GM12864 (cell line): Measurements from ENCODE around the gene GFRA4.

Source experiments
- DNase-seq: peaks from one replicate; pipeline ENCODE4 v3.0.0-alpha.2; 2011; ENCODE audit warnings: low read depth
- H3K4me3 ChIP-seq: 2 replicates; pipeline ENCODE4 v1.5.1; 2011; ENCODE audit warnings: mild to moderate bottlenecking, low read depth, low read length, control low read depth
- TF ChIP-seq, protein P1 (sequence below): IDR thresholded peaks from 2 replicates; pipeline ENCODE4 v1.5.1; 2011; ENCODE audit warnings: low read depth, mild to moderate bottlenecking, moderate library complexity, low read length, control low read depth, inconsistent platforms; ENCODE audit errors: missing control alignments

GFRA4 gene

DNA sequence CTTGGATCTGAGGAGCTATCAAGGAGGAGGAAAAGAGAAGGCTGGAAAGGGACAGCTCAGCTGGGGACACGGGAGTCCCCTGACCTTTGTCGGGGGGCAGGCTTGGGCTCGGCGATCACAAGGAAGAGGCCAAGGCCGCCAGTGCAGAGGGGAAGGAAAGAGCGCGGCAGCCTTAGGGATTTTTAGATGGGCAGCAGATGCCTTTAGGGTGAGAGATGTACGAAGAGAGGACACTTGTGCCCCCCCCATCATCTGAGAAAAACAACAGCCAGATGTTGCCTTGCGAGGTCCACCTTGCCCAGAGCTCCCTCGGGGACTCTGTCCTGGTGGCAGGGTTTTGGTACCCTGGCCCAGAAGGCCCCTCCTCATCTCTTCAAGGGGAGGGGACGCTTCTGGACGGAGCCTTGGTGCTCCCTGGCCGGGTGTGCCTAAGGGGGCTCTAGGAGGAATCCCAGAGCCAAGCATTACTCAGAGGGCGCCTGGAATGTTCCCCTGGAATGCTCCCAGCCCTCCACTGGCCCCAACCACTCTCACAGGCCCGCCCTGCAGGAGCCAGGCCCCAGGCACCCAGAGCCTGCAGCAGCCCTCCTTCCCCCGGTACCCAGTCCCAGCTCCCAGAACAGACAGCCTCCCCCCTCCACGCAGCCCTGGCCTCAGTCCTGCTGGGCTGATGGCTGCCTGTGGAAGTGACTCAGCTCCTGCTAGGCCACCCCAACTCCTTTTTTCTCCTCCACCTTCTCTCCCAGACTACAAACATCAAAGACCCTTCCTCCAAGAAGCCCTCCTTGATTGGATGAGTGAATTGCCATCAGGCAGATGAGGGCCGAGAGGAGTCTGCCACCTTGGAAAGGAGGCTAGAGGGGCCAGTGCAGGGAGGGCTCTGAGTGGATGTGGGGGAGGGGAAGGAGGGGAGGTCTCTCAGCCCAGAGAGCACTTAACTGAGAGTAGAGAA, 16.8 kb upstream of the GFRA4 start:
- DNase-seq = no peak
- TF ChIP-seq, protein P1, sequence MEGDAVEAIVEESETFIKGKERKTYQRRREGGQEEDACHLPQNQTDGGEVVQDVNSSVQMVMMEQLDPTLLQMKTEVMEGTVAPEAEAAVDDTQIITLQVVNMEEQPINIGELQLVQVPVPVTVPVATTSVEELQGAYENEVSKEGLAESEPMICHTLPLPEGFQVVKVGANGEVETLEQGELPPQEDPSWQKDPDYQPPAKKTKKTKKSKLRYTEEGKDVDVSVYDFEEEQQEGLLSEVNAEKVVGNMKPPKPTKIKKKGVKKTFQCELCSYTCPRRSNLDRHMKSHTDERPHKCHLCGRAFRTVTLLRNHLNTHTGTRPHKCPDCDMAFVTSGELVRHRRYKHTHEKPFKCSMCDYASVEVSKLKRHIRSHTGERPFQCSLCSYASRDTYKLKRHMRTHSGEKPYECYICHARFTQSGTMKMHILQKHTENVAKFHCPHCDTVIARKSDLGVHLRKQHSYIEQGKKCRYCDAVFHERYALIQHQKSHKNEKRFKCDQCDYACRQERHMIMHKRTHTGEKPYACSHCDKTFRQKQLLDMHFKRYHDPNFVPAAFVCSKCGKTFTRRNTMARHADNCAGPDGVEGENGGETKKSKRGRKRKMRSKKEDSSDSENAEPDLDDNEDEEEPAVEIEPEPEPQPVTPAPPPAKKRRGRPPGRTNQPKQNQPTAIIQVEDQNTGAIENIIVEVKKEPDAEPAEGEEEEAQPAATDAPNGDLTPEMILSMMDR = no peak
- no peak overlapping the region for H3K4me3 ChIP-seq

DNA sequence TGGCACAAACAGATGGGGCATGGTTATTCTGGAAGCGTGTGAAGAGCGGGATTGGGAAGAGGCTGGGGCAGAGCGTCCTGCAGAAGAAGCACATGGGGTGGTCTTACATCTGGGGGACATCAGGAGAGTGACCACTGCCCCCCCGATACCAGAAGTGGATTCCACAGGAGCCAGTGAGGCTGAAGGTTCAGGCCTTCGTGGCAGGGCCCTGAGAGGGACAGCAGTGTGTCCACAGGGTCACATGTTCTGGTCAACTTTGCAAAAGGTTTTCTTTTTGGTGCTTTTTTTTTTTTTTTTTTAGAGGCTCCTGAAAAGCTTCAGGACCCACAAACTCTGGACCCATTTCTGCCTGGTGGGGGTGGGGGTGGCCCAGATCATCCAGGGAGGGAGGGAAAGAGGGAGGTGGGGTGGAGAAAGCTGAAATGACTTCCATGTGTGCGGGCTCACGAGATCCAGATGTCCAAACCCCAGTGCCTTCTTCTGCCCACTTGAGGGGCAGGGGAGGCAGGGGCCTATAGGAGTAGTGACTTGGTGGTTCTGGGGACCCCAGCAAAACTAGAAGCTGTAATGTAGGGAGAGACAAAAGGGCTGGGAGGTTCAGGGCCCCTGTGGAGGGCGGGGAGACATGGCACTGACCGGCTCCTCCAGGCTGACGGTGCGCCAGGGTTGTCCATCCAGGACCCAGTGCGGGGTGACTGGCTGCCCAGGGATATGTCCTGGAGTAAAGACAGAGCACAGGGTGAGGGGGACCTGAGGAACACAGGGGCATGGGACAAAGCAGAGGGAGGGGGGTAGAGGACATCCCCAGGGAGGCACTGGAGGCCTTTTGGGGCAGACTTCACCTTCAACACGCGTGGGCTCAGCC, 15.9 kb upstream of the GFRA4 start:
- no peak overlapping the region for H3K4me3 ChIP-seq
- DNase-seq = no peak
- TF ChIP-seq, protein P1 = no peak

DNA sequence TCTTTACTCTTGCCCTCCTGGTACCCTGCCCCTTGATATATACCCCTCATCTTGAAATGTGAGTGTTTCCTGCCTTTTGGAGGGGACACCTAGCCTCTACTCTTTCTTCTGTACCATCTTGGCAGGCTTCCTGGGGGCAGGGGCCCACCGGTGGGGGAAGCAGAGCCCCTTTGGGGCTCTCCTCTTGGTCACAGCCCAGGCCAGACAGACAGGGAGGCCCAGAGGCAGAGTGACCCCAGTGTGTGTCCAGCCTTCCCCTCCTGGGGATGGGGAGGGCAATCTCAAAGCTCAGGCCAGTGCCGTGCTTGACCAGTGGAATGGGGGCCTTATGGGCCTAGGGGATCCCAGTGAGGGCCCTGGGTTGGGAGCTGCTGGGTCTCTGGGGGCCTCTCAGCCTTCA, 15.0 kb upstream of the GFRA4 start:
- no peak overlapping the region for H3K4me3 ChIP-seq
- DNase-seq = no peak
- TF ChIP-seq, protein P1 = no peak

DNA sequence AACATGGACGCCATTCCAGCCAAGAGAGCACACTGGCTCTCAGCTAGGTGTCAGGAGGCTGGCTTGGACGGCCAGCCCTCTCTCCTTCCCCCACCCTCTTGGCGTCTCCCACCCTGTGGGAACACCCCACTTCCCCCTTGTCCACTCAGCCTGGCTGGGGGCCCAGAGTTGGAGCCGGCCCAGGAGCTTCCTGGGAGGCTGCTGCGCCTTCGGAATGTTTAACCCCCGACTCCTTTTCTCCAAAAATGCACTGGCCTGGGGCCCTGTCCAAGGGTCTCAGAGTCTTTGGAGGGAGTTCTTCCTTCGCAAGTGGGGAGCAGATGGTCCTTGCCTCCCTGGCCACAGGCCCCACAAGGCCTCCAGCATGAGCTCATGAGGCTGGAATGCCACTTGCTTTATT, 14.5 kb upstream of the GFRA4 start:
- no peak overlapping the region for H3K4me3 ChIP-seq
- TF ChIP-seq, protein P1 = no peak
- no peak for DNase-seq

DNA sequence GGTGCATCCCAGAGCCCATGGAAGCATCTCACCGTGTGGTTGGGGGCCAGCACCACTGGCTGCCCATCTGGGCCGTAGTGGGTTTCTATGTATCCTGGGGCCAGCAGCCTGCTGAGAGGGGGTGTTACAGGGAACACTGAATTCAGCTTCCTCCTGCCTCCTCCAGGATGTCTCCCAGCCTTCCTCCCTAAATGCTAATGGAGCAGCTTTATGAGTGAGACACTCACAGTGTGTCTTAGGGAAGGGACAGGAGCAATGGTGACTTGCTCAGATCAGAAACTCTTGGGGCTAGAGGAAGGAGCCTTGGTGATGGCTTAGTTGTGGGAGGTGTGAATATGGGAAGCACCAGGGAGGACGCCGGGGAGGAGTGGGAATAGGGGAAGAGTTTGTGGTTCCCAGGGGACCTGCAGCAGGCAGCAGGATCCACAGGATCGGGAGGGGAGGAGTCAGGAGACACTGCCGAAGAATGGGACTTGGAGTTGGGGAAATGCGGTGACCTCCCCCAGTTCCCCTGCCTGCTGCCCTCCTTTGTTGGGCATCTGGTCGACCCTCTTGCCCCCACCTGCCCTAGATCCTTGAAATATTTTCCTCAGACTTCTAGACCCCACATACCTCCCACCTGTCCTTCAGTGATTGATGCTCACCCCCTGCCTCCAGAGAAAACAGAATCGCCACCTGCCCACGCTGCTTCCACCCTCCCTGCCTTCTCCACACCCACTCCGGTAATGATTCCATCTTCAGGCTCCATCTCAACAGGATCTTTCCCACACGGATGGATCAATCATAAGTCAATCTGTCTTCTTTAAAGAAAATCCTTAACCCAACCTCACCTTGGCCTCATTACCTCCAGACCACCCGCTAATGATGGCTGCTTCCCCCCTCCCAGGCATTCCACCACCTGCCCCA, 12.0 kb upstream of the GFRA4 start:
- DNase-seq = no peak
- H3K4me3 ChIP-seq = no peak overlapping the region
- TF ChIP-seq, protein P1 = no peak

DNA sequence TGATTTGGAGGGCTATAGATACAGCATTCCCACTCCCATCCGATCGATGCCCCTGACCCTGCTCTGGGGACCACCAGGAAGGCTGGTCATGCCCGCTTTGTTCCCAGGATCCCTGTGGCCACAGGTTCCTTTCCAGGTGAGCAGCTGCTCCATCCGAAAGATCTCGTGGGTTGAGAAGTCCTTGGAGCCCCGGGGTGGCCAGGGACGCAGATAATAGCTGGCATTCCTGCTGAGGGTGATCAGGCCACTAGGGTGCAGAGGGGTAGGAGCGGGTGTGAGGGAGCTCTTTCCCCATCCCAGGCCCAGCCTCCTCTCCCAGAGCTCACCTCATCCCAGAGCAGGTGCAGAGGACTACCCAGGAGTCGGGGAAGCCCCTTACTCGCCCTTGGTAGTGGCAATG, 11.2 kb upstream of the GFRA4 start:
- no peak overlapping the region for H3K4me3 ChIP-seq
- DNase-seq = no peak
- TF ChIP-seq, protein P1 = no peak
